Measurements from ENCODE around the gene RFPL4AL1.
A peak's percentile ranks its signal among the peaks of the same experiment; 100 is the strongest.
"Not testable (repeated sequence)": the region's sequence is repeated elsewhere in the genome, so short reads cannot be mapped to it uniquely, and the experiment has no call there.

Gene RFPL4AL1

GRCh38 chr19:55768818-55769217 is at the start of gene RFPL4AL1:
Gene RFPL4AL1 (plus strand): TSS chr19:55769118. CDS start chr19:55771805, 2,687 bp downstream.
- not testable (repeated sequence) for DNase-seq

DNA sequence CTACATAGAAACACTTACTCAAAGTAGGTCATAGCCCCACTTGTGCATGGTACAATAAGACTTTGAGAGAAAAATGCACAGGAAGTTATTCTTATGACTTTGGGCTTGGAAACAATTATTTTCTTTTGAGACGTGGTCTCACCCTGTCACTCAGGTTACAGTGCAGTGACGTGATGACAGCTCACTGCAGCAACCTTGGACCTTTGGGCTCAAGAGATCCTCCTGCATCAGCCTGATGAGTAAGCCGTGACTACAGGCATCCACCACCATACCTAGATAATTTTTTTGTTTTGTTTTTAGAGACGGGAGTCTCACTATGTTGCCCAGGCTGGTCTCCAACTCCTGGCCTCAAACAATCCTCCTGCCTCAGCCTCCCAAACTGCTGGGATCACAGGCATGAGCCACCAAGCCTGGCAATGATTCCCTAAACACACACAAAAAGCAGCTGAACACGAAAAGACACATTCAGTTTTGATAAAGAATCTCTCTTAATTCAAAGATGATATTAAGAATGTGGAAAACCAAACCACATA is 48.6 kb upstream of the RFPL4AL1 start:
- DNase-seq = no peak

DNA sequence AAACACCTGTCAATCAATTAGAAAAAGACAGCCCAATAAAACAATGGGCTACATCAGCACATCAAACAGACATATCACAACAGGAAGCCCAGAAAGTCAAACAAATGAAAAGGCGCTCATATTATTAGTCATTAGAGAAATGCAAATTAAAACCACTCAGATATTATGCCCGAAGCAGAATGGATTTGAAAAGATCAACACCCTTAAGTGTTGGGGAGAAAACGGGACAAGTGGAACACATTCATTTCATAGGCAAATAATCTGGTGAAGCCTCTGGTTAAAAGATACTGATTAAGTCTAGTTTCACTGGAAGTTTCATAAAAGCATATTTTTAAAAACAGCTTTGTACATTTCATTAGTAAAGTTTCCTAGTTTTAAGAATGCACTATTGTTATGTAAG is 48.1 kb upstream of the RFPL4AL1 start:
- DNase-seq = no peak

- no peak for DNase-seq
Measured at GRCh38 chr19:55723491-55723890, 45.4 kb upstream of the RFPL4AL1 start.

DNA sequence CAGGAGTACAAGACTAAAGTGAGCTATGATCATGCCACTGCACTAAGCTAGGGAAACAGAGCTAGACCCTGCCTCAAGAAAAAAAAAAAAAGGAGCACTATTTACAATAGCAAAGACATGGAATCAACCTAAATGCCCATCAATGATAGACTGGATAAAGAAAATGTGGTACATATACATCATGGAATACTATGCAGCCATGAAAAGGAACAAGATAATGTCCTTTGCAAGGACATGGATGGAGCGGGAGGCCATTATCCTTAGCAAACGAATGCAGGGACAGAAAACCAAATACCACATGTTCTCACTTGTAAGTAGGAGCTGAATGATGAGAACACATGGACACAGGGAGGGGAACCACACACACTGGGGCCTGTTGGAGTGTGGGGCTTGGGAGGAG is 38.5 kb upstream of the RFPL4AL1 start:
- DNase-seq = not testable (repeated sequence)

DNA sequence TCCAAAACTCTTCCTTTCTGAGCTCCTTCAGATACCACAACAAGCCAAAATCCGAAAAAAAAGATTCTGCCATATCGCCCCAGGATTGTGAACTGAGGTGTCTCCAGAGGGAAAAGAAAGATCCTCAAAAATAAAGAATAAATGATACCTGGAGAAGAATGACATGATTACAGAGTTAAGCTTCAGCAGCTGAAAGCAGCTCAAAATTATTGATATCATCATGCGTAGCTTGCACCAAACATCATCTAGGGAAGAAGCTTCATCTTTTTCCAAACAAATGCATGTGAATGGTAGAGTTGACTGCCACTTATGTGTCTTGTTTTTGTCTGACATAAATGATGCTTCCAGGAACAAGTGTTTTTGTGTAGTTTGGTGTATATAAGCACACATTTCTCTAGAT is 30.6 kb upstream of the RFPL4AL1 start, which contains the start of gene NLRP9:
Gene NLRP9, minus strand, starts transcription at position 101 of the 400 bp plus-strand sequence. Its CDS starts 28 bp downstream, at position 73.
- no peak for DNase-seq

GRCh38 chr19:55750715-55751114 is 18.2 kb upstream of the RFPL4AL1 start:
- no peak for DNase-seq

DNA sequence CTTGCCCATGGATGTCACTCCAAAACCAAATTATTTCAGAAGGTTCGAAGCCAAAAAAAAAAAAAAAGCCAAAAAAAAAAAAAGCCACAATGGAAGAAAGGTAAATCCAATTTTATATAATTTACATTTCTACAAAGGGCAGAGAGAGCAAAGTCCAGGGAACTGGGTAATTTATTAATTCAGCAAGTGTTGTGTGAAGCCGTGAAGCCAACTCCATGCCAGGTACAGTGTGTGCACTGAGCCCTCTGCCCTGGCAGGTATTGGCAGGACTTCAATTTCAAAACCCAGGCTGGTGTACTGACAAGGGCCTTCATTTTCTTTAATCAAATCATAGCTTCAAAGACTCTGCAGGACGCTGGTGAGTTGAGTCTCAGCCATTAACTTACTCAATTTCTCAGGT is 15.5 kb upstream of the RFPL4AL1 start:
- DNase-seq = no peak

DNA sequence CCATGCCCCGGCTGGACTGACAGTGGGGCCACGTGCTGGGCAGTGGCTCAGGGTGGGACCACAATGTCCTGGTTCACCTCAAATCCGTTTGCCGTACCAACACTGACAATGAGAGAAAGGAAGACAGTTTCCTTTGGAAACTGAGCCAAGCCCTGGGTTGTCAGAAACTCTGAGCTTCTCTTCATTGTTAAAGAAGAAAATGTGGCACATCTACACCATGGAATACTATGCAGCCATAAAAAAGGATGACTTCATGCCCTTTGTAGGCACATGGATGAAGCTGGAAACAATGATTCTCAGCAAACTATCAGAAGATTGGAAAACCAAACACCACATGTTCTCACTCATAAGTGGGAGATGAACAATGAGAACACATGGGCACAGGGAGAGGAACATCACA is 12.1 kb upstream of the RFPL4AL1 start:
- not testable (repeated sequence) for DNase-seq

GRCh38 chr19:55758797-55759196 is 10.1 kb upstream of the RFPL4AL1 start, which contains the start of gene RFPL4A:
Gene RFPL4A (plus strand): TSS chr19:55759097. CDS start chr19:55761801, 2,704 bp downstream.
- not testable (repeated sequence) for DNase-seq

GRCh38 chr19:55766466-55766865 is 2.5 kb upstream of the RFPL4AL1 start:
- no peak for DNase-seq

- DNase-seq = not testable (repeated sequence)
Measured at GRCh38 chr19:55769632-55770031, 714 bp downstream of the RFPL4AL1 start.

- no peak for DNase-seq
Measured at GRCh38 chr19:55777528-55777927, 8.6 kb downstream of the RFPL4AL1 start.

GRCh38 chr19:55778331-55778730 is 9.4 kb downstream of the RFPL4AL1 start:
- no peak for DNase-seq

DNA sequence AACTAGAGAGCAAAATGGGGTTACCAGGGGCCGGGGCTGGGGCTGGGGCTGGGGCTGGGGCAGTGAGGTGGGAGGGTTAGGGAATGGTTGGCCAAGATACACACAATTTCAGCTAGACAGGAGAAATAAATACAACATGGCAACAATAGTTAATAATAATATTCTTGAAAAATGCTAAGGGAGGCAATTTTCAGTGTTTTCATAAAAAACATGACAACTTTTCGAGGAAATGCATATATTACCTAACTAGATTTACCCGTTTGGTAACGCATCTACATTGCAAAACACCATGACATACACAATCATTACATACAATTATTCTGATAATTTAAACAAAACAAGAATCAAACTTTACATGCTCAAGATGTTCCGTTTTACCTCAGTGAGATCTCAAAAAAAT is 12.2 kb downstream of the RFPL4AL1 start:
- DNase-seq = no peak

GRCh38 chr19:55795021-55795420 is 26.1 kb downstream of the RFPL4AL1 start:
- no peak for DNase-seq

- DNase-seq = no peak
Measured at GRCh38 chr19:55801416-55801815, 32.5 kb downstream of the RFPL4AL1 start.

DNA sequence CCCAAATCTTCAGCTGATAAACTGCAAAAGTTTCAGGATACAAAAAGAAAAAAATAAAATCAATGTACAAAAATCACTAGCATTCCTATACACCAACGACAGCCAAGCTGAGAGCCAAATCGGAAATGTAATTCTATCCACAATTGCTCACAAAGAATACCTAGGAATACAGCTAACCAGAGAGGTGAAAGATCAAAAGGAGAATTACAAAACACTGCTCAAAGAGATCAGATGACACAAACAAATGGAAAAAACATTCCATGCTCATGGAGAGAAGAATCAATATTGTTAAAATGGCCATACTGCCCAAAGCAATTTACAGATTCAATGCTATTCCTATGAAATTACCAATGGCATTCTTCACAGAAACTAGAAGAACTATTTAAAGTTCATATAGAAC is 33.4 kb downstream of the RFPL4AL1 start:
- DNase-seq = no peak

DNA sequence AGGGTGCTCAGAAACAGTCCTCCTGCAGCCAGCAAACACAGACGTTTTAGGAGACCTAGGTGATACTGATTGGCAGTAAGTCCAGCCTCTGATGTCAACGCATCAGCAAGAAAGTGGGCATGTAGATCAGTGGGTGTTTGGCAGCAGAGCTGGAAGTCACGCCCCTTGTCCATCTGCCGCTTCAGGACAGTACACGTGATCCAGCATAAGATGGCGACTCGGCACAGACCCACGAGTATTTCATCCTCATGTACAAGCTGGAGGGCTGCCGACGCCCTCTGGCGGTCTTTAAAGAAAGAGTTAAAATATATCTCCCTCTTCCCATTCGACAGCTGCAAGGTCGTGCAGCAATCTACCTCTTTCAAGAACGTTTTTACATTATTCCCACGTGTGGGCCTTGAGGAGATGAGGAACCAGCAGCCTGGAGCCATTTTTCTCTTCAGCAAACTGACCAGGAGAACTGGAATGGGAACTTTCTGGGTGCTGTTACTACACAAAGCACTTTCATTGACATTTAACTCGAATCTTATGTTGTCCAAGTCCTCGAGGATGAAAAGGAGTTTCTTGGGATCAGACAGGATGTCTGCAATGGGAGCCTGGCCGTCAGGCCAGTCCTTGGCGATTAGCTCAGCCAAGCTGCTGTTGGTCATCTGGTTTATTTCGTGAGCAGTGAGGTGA is 40.6 kb downstream of the RFPL4AL1 start:
- DNase-seq = peak; percentile 5

DNA sequence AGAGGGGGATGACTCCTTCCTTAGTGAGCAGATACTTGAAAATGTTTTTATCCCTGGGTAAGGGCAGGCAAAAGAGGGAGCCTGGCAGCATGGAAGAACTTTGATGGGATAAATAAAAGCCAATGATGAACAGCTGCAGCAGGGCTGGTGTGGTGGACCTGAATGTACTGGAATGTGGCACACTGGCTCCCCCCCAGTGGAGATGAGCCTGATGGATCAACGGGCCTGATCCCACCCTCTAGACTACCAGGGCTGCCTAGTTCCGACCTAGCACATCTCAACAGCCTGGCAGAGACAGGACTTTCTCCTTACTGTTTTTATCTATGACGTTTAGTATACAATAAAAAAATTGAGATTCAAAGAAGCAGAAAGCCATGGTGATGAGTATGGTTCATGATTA is 42.4 kb downstream of the RFPL4AL1 start:
- DNase-seq = no peak

GRCh38 chr19:55812449-55812848 is 43.5 kb downstream of the RFPL4AL1 start:
- no peak for DNase-seq

DNA sequence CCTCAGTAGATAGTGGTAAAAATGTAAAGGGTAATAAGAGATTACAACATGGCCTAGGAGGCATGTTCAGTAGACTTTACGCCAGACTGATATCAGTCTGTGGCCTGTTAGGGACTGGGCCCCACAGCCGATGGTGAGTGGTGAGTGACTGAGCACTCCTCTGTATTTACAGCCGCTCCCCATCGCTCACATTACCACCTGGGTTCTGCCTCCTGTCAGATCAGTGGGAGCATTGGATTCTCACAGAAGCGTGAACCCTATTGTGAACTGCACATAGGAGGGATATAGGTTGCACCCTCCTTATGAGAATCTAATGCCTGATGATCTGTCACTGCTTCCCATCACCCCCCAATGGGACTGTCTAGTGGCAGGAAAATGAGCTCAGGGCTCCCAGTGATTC is 45.0 kb downstream of the RFPL4AL1 start:
- no peak for DNase-seq

DNA sequence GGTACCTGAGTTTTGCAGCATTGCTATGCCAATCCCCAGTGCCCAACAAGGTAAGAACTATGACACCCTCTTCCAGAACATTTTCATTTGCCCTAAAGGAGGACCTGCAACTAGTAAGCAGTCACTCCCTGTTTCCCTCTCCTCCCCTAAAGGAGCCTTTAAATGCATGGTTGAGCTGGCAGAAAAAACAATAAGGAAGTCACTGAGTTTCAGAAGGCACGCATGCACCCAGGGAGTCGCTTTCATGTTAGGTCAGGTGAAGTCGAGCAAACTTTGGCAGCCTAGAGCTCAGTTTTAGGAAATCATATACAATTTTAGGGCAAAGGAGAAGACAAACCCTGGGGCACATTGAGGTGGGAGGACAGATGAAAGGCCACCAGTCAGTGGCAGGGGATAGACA is 51.1 kb downstream of the RFPL4AL1 start:
- no peak for DNase-seq

All from NCI-H510A treated with DMSO at 0.1 percent for 48 hours (cell line).